Left kidney (tissue), 2 donors: ENCODE data around the gene EXOC6B. TPM values are rescaled to one million over a fixed set of nuclear protein-coding genes. Genes with fewer than 3 reads are reported as not detected.

Experiments
- DNase-seq: peaks from one replicate; pipeline ENCODE4 v3.0.0-alpha.2; 2013
- polyA plus RNA-seq: library from polyadenylated mRNA; unstranded; fragments of 120-200 nt; gene quantifications from one replicate; pipeline ENCODE4 v1.2.1, GENCODE V29; 2013; ENCODE audit not compliant: insufficient read length

EXOC6B gene
- polyA plus RNA-seq, 1 donor, result 25.0 TPM

DNA sequence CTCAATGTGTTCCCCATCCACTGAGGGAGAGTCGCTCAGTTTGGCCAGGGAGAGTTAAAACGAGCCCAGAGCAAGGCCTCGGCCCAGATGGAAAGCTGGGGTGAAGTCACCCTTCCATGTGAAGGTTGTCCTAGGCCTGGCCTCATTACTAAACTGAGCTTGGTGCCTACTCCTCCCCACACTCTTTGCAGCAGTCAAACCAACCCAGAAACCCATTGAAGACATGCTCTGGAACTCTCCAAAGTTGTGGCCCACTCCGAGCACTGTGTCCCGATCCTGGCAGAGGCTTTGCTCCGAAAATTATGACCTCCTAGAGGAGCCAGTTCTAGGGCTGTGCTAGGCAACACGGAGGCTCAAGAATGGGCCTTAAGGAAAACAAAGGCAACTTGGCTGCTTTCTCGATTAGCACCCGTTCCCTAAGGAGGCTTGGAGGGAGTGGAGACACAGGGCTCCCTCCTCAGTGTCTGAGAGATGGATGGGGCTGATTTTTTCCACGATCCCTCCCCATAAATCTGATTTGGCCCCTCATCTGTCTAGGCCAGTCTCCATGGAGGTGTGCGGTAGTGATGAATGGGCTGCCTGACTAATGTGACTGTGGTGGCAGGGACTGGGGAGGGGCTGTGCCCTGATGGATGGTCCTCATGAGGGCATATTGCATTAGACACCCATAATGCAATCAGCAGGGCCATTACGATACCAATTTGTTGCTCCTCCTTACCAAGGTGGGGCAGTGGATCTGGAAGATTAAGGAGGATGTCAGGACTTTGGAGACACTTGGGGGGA is 666.4 kb downstream of the EXOC6B start:
- DNase-seq, result no peak

- DNase-seq, result no peak
Measured at GRCh38 chr2:72157871-72158771, 667.7 kb downstream of the EXOC6B start.

DNA sequence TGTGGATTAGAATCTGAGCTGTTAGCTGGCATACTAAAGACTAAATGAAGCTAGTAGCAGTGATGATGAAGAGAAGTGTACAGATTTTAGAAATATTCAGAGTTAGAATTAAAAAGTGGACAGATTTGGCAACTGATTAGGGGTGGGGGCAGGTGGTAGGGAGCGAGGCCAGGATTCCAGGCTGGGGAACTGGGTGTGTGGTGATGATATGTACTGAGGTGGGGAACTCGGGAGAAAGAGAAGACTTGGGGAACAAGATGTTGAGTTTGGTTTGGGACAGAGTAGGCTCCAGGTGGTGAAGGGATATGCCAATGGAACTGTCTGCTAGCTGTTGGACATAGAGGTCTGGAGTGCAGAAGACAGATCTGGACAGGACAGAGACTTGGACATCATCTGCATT is 669.0 kb downstream of the EXOC6B start:
- DNase-seq, result no peak

- DNase-seq, result no peak
Measured at GRCh38 chr2:72155737-72156136, 670.1 kb downstream of the EXOC6B start.

DNA sequence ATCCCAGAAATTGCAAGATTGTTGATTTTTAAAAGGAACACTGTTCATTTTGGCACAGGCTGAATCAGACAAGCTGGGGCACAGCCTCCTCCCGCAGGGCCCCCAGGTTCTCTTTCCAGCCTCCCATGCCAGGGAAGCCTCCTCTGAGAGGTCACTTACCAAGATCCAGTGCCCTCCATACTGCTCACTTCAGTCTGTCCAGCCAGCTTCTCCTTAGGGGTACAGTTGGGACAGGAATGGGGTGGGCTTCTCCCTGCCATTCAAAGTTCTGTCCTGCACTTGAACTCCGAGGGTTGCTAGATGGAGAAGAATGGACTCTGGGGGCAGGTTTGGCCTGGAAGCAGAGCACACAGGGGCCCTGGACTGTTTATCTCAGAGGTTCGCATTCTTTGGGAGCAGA is 670.7 kb downstream of the EXOC6B start:
- no peak for DNase-seq

- DNase-seq, result no peak
Measured at GRCh38 chr2:72154386-72154975, 671.4 kb downstream of the EXOC6B start.

DNA sequence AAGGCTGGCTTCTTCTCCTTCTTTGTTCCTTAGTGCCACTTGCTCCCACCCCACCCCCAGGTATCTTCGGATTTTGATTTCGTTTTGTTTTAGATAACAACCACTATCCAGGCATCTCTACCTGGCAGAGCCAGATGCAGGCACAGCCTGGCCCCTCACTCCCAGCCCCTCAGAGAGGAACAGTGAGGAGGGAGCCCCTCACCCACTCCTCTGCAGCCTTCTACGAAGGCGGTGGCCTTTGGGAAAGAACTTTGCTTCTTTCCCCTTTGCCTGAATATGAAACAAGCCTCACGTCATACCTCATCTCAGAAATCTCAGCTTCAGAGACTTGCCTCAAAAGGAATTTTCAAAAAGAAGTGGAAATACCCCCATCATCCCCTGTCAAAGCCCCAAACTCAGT is 671.9 kb downstream of the EXOC6B start:
- no peak for DNase-seq

- DNase-seq, result no peak
Measured at GRCh38 chr2:72153026-72153791, 672.6 kb downstream of the EXOC6B start.

- DNase-seq, result no peak
Measured at GRCh38 chr2:72150861-72151356, 674.9 kb downstream of the EXOC6B start.

GRCh38 chr2:72150157-72150860 is 675.5 kb downstream of the EXOC6B start:
- peak; percentile 84 for DNase-seq

DNA sequence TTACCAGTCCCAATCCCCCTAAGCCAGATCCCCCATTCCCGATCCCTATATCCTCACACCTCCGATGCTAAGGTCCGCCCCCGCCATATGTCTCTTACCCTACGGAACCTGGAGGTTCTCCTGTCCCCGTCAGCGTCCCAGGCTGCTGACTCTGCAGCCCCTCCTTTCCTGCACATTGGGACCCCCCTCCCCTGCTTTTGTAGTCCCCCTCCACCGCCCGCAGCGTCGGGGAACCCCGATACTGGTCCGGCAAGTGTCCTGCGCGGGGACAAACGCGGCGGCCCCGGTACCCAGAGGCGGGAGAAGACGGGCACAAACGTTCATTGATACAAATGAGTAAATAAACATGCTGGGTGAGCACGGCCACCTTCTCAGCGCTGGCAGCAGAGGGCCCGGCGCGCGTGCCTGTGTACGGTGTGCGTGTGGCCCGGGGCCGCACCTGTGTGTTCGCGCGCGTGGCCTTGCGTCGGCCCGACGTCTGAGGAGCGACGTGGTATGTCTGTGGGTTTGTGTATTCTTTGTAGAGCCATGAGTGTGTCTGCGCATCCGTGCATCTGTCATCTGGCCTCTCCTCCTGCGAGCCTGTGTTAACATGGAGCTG is 676.2 kb downstream of the EXOC6B start:
- DNase-seq, result no peak

- DNase-seq, result no peak
Measured at GRCh38 chr2:72148837-72149555, 676.8 kb downstream of the EXOC6B start.

GRCh38 chr2:72148003-72148836 is 677.6 kb downstream of the EXOC6B start:
- no peak for DNase-seq

DNA sequence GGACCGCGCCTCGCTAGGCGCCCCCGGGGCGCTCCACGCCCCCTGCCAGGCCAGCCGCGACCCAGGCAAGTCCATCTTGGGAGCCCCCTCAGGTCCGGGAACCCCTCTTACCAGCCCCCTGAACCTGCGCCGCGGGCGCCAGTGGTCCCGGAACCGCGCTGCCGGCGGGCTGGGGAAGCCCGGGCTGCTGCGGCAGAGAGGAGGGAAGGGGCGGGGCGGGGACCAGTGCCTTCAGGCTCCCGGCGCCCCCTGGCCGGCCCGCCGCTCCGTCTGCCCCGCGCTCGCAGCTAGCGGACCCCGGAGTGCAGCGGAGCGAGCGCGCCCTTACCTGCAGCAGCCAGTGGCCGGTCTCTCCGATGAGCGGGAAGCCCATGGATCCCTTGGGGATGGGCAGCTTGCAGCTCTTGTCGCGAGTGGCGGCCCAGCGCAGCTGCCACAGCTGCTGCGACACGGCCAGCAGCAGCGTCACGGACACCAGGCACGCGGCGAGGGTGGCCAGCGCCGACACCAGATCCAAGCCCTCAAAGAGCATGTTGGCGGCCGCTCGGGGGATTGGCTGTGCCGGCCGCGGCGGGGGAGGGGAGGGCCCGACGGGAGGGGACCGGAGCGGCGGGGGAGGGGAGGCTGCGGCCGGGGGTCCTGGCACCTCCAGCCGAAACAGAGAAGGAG is 678.4 kb downstream of the EXOC6B start, which contains the start of gene CYP26B1:
TSS of gene CYP26B1 (minus strand) at position 560 of the 669 bp plus-strand sequence. CDS start at position 532, 28 bp downstream.
- no peak for DNase-seq

GRCh38 chr2:72146347-72147302 is 679.2 kb downstream of the EXOC6B start:
- DNase-seq, result no peak

DNA sequence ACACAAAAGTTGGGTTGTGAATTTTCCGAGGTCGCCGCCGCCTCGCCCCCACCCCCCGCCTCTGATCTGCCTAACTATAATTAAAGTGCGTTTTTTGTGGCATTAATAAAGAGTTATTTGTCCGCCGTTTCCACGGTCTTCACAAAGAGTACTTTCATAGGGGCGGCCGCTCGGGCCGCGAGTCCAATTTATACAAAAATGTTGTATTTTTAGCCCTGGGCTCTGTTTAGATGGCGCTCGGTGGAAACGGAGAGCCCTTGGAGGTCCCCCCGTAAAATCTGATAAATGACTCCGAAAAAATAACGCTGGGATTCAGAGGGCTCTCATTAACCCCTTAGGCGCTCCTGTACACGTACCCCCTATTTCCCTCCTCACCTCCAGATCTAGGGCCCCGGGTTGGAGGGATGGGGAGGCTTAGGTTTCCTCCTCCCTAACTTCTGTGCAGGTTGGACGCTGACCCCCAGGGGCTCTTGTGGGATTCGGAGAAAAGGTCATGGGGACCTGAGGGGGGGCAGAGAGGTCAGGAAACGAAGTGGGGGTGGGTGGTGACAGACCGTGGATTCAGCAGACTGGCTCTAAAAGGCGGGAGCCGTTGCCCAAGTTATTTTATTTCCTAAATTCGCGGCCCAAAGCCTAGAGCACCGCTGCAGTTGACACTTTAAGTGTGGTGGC is 680.0 kb downstream of the EXOC6B start:
- no peak for DNase-seq

GRCh38 chr2:72145289-72145657 is 680.6 kb downstream of the EXOC6B start:
- DNase-seq, result no peak
